H9 (cell line): ENCODE measurements around the gene MAPK4. TPM values are rescaled to one million over a fixed set of nuclear protein-coding genes. Genes with fewer than 3 reads are reported as not detected.

ENCODE experiments used
- DNase-seq: peaks from one replicate; pipeline ENCODE4 v3.0.0-alpha.2; 2017
- H2AFZ ChIP-seq: one replicate; pipeline ENCODE4 v1.6.1; 2013; ENCODE audit warnings: mild to moderate bottlenecking, low read length, control low read depth, moderate library complexity
- H2AK5ac ChIP-seq: 2 replicates; pipeline ENCODE4 v1.6.1; 2013; ENCODE audit warnings: low read length, control low read depth, mixed read lengths; ENCODE audit not compliant: insufficient read length
- H2BK120ac ChIP-seq: one replicate; pipeline ENCODE4 v1.6.1; 2013; ENCODE audit warnings: low read depth, mild to moderate bottlenecking, low read length, control low read depth, inconsistent platforms; ENCODE audit not compliant: poor library complexity, severe bottlenecking
- H2BK12ac ChIP-seq: 2 replicates; pipeline ENCODE4 v1.6.1; 2013; ENCODE audit warnings: low read length, control low read depth, mixed read lengths, low read depth; ENCODE audit not compliant: insufficient read length
- H2BK15ac ChIP-seq: 2 replicates; pipeline ENCODE4 v1.6.1; 2013; ENCODE audit warnings: low read depth, low read length, control low read depth
- H2BK20ac ChIP-seq: one replicate; pipeline ENCODE4 v1.6.1; 2013; ENCODE audit warnings: low read depth, mild to moderate bottlenecking, low read length, control low read depth, inconsistent platforms; ENCODE audit not compliant: poor library complexity, severe bottlenecking
- H2BK5ac ChIP-seq: 2 replicates; pipeline ENCODE4 v1.6.1; 2013; ENCODE audit warnings: low read length, control low read depth, mixed read lengths; ENCODE audit not compliant: insufficient read length
- H3K14ac ChIP-seq: 2 replicates; pipeline ENCODE4 v1.6.1; 2013; ENCODE audit warnings: low read length, control low read depth; ENCODE audit not compliant: insufficient read depth
- H3K18ac ChIP-seq: 2 replicates; pipeline ENCODE4 v1.6.1; 2013; ENCODE audit warnings: low read depth, mild to moderate bottlenecking, mixed read lengths, low read length, control low read depth; ENCODE audit not compliant: insufficient read length
- H3K23ac ChIP-seq: 2 replicates; pipeline ENCODE4 v1.6.1; 2013; ENCODE audit warnings: low read length, control low read depth, mixed read lengths, low read depth; ENCODE audit not compliant: insufficient read length
- H3K23me2 ChIP-seq: 2 replicates; pipeline ENCODE4 v1.6.1; 2013; ENCODE audit warnings: low read depth, mild to moderate bottlenecking, mixed read lengths, low read length, control low read depth; ENCODE audit not compliant: insufficient read length, poor library complexity, severe bottlenecking
- H3K27ac ChIP-seq: 2 replicates; pipeline ENCODE4 v1.5.1; 2013; ENCODE audit warnings: low read length, control low read depth, mixed read lengths, low read depth; ENCODE audit not compliant: insufficient read length
- H3K27me3 ChIP-seq: 2 replicates; pipeline ENCODE4 v1.6.1; 2013; ENCODE audit warnings: low read length, control low read depth, inconsistent platforms; ENCODE audit not compliant: insufficient read depth
- H3K4ac ChIP-seq: 2 replicates; pipeline ENCODE4 v1.6.1; 2013; ENCODE audit warnings: low read depth, mild to moderate bottlenecking, control low read depth, inconsistent platforms, low read length, moderate library complexity
- H3K4me1 ChIP-seq: 2 replicates; pipeline ENCODE4 v1.6.1; 2013; ENCODE audit warnings: low read length, control low read depth, inconsistent platforms; ENCODE audit not compliant: insufficient read depth
- H3K4me2 ChIP-seq: 2 replicates; pipeline ENCODE4 v1.6.1; 2013; ENCODE audit warnings: low read length, control low read depth, mixed read lengths; ENCODE audit not compliant: insufficient read length, insufficient read depth
- H3K56ac ChIP-seq: 2 replicates; pipeline ENCODE4 v1.6.1; 2013; ENCODE audit warnings: low read depth, mild to moderate bottlenecking, mixed read lengths, low read length, control low read depth; ENCODE audit not compliant: insufficient read length
- H3K79me1 ChIP-seq: 2 replicates; pipeline ENCODE4 v1.6.1; 2013; ENCODE audit warnings: low read depth, mild to moderate bottlenecking, moderate library complexity, low read length, control low read depth, inconsistent platforms; ENCODE audit not compliant: insufficient read depth, poor library complexity, severe bottlenecking
- H3K79me2 ChIP-seq: 2 replicates; pipeline ENCODE4 v1.6.1; 2013; ENCODE audit warnings: low read length, control low read depth, inconsistent platforms; ENCODE audit not compliant: insufficient read depth
- H3K9ac ChIP-seq: 2 replicates; pipeline ENCODE4 v1.6.1; 2013; ENCODE audit warnings: low read length, control low read depth, mixed read lengths; ENCODE audit not compliant: insufficient read length; ENCODE audit errors: extremely low read depth
- H3K9me3 ChIP-seq: one replicate; pipeline ENCODE4 v1.6.1; 2013; ENCODE audit warnings: low read depth, low read length, inconsistent platforms; ENCODE audit not compliant: control insufficient read depth
- H3T11ph ChIP-seq: one replicate; pipeline ENCODE4 v1.6.1; 2013; ENCODE audit warnings: mild to moderate bottlenecking, low read length, control low read depth, inconsistent platforms
- H4K20me1 ChIP-seq: one replicate; pipeline ENCODE4 v1.6.1; 2013; ENCODE audit not compliant: control insufficient read depth, insufficient read length, insufficient read depth
- H4K5ac ChIP-seq: 2 replicates; pipeline ENCODE4 v1.6.1; 2013; ENCODE audit warnings: low read depth, mild to moderate bottlenecking, mixed read lengths, low read length, control low read depth; ENCODE audit not compliant: insufficient read length
- H4K8ac ChIP-seq: replicated peaks from 2 replicates; pipeline ENCODE4 v1.6.1; 2013; ENCODE audit warnings: low read length, control low read depth, mixed read lengths, low read depth; ENCODE audit not compliant: insufficient read length
- H4K91ac ChIP-seq: 2 replicates; pipeline ENCODE4 v1.6.1; 2013; ENCODE audit warnings: low read depth, mild to moderate bottlenecking, moderate library complexity, mixed read lengths, low read length, control low read depth; ENCODE audit not compliant: insufficient read length
- H3K27ac Mint-ChIP-seq, 3 experiments: 2 replicates in 2 of 3; 3 replicates in 1 of 3; pipeline ENCODE4 v1.8.0; 2020 to 2021; ENCODE audit warnings: mixed read lengths in 3 of 3, mild to moderate bottlenecking in 1 of 3, moderate library complexity in 1 of 3
- H3K27me3 Mint-ChIP-seq: 2 replicates; pipeline ENCODE4 v1.8.0; 2021; ENCODE audit warnings: low read depth, mild to moderate bottlenecking, moderate library complexity, mixed read lengths
- H3K36me3 Mint-ChIP-seq, 3 experiments: 2 replicates in 2 of 3; 3 replicates in 1 of 3; pipeline ENCODE4 v1.8.0; 2020 to 2021; ENCODE audit warnings: low read depth in 3 of 3, mixed read lengths in 3 of 3; ENCODE audit not compliant: insufficient read depth in 1 of 3
- H3K4me1 Mint-ChIP-seq, 2 experiments: 2 replicates each; pipeline ENCODE4 v1.8.0; 2020; ENCODE audit warnings: mixed read lengths in 2 of 2
- H3K4me3 Mint-ChIP-seq, 2 experiments: 2 replicates in 1 of 2; 3 replicates in 1 of 2; pipeline ENCODE4 v1.8.0; 2020 to 2021; ENCODE audit warnings: mild to moderate bottlenecking in 2 of 2, mixed read lengths in 2 of 2, moderate library complexity in 1 of 2
- H3K9me3 Mint-ChIP-seq, 2 experiments: 2 replicates in 1 of 2; 3 replicates in 1 of 2; pipeline ENCODE4 v1.8.0; 2020; ENCODE audit warnings: mild to moderate bottlenecking in 2 of 2, mixed read lengths in 2 of 2, moderate library complexity in 1 of 2
- WGBS: extraction: QIAGEN DNeasy Blood & Tissue Kit; methylation state at CpG from one replicate; pipeline ENCODE4 v1.1.7; 2013; ENCODE audit warnings: missing lambda C conversion rate, low lambda C conversion rate, mixed read lengths; ENCODE audit not compliant: insufficient read length; ENCODE audit errors: extremely low coverage; 5-methylcytosine and 5-hydroxymethylcytosine counted together
- total RNA-seq: library from RNA; stranded (reverse); gene quantifications from 2 replicates; pipeline ENCODE4 v1.2.1, GENCODE V29; 2021
- TF ChIP-seq, protein P1 (sequence below): fragments of 200-600 bp; sonication (generic); conservative IDR thresholded peaks from 3 replicates; pipeline ENCODE4 v1.8.0; 2021; ENCODE audit warnings: antibody characterized with exemption, mild to moderate bottlenecking

The MAPK4 gene
- total RNA-seq, 1 experiment from 2014 or later, result 1.6 TPM

DNA sequence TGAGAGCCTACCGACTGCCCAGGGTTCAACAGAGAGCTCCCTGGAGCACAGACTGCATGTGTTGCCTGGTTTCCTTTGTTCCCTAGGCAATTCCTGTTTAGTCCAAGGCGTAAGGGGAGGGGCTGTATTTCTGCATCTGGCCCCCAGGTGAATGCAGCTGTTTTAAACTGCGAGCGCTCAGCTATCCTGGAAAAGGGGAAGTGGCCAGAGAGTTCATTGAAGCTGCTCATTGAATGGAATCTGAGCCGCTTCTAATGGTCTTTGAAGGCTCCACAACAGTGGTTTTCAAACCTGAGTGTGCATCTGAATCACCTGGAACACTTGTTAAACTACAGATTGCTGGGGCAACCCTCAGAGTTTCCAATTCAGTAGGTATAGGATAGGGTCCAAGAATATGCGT, 18.1 kb downstream of the MAPK4 start:
- Histone ChIP-seq H3K27me3 (no peaks in the 10 kb centered on the region), H2BK5ac (no peak overlapping the region), H3K14ac (no peak overlapping the region), H2AK5ac (no peak overlapping the region), H3K23me2 (no peaks in the 10 kb centered on the region), H3K79me1 (no peaks in the 10 kb centered on the region), H2AFZ (no peak overlapping the region), H3K4ac (no peak overlapping the region), H4K5ac (no peak overlapping the region), H2BK15ac (no peak overlapping the region), H3K23ac (no peak overlapping the region), H2BK120ac (no peak overlapping the region), H3K9me3 (no peaks in the 10 kb centered on the region), H3K4me1 (peaks cover 6% of the 10 kb centered on the region; the same call in 1 of the 2 replicates), H4K91ac (no peak overlapping the region), H3K79me2 (no peaks in the 10 kb centered on the region), H3T11ph (no peak overlapping the region), H3K9ac (no peak overlapping the region), H3K56ac (no peak overlapping the region), H3K18ac (no peak overlapping the region), H3K4me2 (no peak overlapping the region), H2BK20ac (no peak overlapping the region), H4K20me1 (no peaks in the 10 kb centered on the region), H4K8ac (no peak overlapping the region), H2BK12ac (no peak overlapping the region), H3K27ac (no peak overlapping the region)
- TF ChIP-seq, protein P1, sequence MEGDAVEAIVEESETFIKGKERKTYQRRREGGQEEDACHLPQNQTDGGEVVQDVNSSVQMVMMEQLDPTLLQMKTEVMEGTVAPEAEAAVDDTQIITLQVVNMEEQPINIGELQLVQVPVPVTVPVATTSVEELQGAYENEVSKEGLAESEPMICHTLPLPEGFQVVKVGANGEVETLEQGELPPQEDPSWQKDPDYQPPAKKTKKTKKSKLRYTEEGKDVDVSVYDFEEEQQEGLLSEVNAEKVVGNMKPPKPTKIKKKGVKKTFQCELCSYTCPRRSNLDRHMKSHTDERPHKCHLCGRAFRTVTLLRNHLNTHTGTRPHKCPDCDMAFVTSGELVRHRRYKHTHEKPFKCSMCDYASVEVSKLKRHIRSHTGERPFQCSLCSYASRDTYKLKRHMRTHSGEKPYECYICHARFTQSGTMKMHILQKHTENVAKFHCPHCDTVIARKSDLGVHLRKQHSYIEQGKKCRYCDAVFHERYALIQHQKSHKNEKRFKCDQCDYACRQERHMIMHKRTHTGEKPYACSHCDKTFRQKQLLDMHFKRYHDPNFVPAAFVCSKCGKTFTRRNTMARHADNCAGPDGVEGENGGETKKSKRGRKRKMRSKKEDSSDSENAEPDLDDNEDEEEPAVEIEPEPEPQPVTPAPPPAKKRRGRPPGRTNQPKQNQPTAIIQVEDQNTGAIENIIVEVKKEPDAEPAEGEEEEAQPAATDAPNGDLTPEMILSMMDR, result no peak
- whole genome bisulfite sequencing, result no CpG with 5 or more reads among the region's 6 CpGs
- Mint-ChIP-seq H3K4me3 (no peak overlapping the region), H3K27ac (no peak overlapping the region), H3K4me1 (peaks cover 60 to 70% of the 10 kb centered on the region in 2 experiments), H3K27me3 (peaks cover 33% of the 10 kb centered on the region), H3K9me3 (no peaks in the 10 kb centered on the region; a peak in 1 of 5 replicates), H3K36me3 (peaks cover 0 to 2% (median 0%) of the 10 kb centered on the region in 3 experiments; a peak in 1 of 7 replicates)
- no peak for DNase-seq
